H1 (cell line): ENCODE results near the gene DPH6. TPM values are rescaled to one million over a fixed set of nuclear protein-coding genes. Genes with fewer than 3 reads are reported as not detected.

Experiments
- E2F6 ChIP-seq: IDR thresholded peaks from 2 replicates; pipeline ENCODE4 v1.6.1; 2012; ENCODE audit warnings: inconsistent platforms
- GTF2F1 ChIP-seq: IDR thresholded peaks from 2 replicates; pipeline ENCODE4 v1.6.1; 2012; ENCODE audit warnings: low read depth, low read length, improper control_type of control experiment, borderline replicate concordance
- JUND ChIP-seq: IDR thresholded peaks from 2 replicates; pipeline ENCODE4 v1.6.1; 2011; ENCODE audit warnings: mild to moderate bottlenecking, improper control_type of control experiment, low read length
- KDM1A ChIP-seq: fragments of 200-600, 300-600 bp; sonication (generic); IDR thresholded peaks from 2 replicates; pipeline ENCODE4 v1.7.1; 2016; ENCODE audit warnings: mild to moderate bottlenecking, low read length, borderline replicate concordance
- MAX ChIP-seq: IDR thresholded peaks from 2 replicates; pipeline ENCODE4 v1.6.1; 2012; ENCODE audit warnings: inconsistent platforms
- NRF1 ChIP-seq: IDR thresholded peaks from 2 replicates; pipeline ENCODE4 v1.6.1; 2011; ENCODE audit warnings: mild to moderate bottlenecking, low read depth, low read length, improper control_type of control experiment
- RXRA ChIP-seq: IDR thresholded peaks from 2 replicates; pipeline ENCODE4 v1.6.1; 2011; ENCODE audit warnings: low read depth, mild to moderate bottlenecking, low read length, moderate library complexity; ENCODE audit not compliant: insufficient read depth
- SIN3A ChIP-seq, 2 experiments: IDR thresholded peaks in 1 of 2; conservative IDR thresholded peaks in 1 of 2; 2 replicates each; pipeline ENCODE4 v1.6.1; 2011 to 2012; ENCODE audit warnings: low read length in 2 of 2, improper control_type of control experiment in 1 of 2, low read depth in 1 of 2, mild to moderate bottlenecking in 1 of 2
- SP1 ChIP-seq: IDR thresholded peaks from 2 replicates; pipeline ENCODE4 v1.6.1; 2011; ENCODE audit warnings: low read depth, low read length
- polyA plus RNA-seq, 7 experiments: library from polyadenylated mRNA; depleted of rRNA in 3 of 7; stranded (reverse) in 5 of 7; unstranded in 2 of 7; fragments of >200 nt in 5 of 7; fragments of 200-250 nt in 2 of 7; gene quantifications; 1 replicate in 5 of 7; 2 replicates in 1 of 7; 4 replicates in 1 of 7; pipeline versions ENCODE4 v1.2.1 to v1.2.3, GENCODE V29; 2011 to 2013; ENCODE audit warnings: missing spikeins in 2 of 7, mixed read lengths in 2 of 7
- total RNA-seq: library from RNA; stranded (reverse); fragmentation: NEBNext Ultra II Directional; extraction: Animal tissue kit (Norgen Biotek cat#: 25700); gene quantifications from 2 replicates; pipeline ENCODE4 v1.2.1, GENCODE V29; 2021

The DPH6 gene
- total and polyA plus RNA-seq, 2 of the 8 experiments (the other 6 are each of a cell fraction or from before 2014, with no cell fraction given), result 21.6 to 30.5 TPM

- TF ChIP-seq E2F6 (no peak), MAX (no peak), NRF1 (no peak), KDM1A (no peak), SIN3A (conservative IDR thresholded peaks at IDR 0.05 in 1 of 2, IDR thresholded peaks at IDR 0.05 in 1 of 2; ENCODE audit: low read depth in 1 of 2, low read length in 2 of 2) (no peak), RXRA (no peak), SP1 (no peak), JUND (no peak), GTF2F1 (no peak)
These were observed 118.9 kb downstream of the DPH6 start (continued) for GRCh38 chr15:35427091-35427490.
